ENCODE data around the gene CTRL. TPM values are rescaled to one million over a fixed set of nuclear protein-coding genes. Genes with fewer than 3 reads are reported as not detected.
"Not testable (repeated sequence)": the region's sequence is repeated elsewhere in the genome, so short reads cannot be mapped to it uniquely, and the experiment has no call there.

The CTRL gene
- polyA plus RNA-seq, 1 donor (not counting 4 experiments of a cell fraction or from before 2014, with no cell fraction given), result 0.10 TPM

GRCh38 chr16:67976205-67976604, 44.5 kb upstream of the CTRL start:
- Histone ChIP-seq H2AFZ (ENCODE audit: control insufficient read depth, low read length) (no peak overlapping the region), H3K27ac (ENCODE audit: control insufficient read depth, insufficient read depth, low read length) (no peak overlapping the region), H3K9me1 (ENCODE audit: control insufficient read depth, extremely low read depth, insufficient read depth, low read length) (no peaks in the 10 kb centered on the region), H3K27me3 (ENCODE audit: control insufficient read depth, extremely low read depth, insufficient read depth, low read length) (peaks cover 17% of the 10 kb centered on the region), H3K36me3 (ENCODE audit: control insufficient read depth in 2 of 2, extremely low read depth in 1 of 2, insufficient read depth in 2 of 2, low read length in 2 of 2) (no peaks in the 10 kb centered on the region), H3K4me2 (ENCODE audit: control insufficient read depth, extremely low read depth, insufficient read depth, low read depth, low read length) (no peak overlapping the region), H4K20me1 (ENCODE audit: control insufficient read depth, extremely low read depth, insufficient read depth, low read length) (peaks cover 2% of the 10 kb centered on the region), H3K79me2 (ENCODE audit: control insufficient read depth, insufficient read depth, low read length) (no peaks in the 10 kb centered on the region), H3K9me3 (ENCODE audit: control insufficient read depth, low read depth, low read length) (no peaks in the 10 kb centered on the region), H3K4me3 (ENCODE audit: control insufficient read depth in 2 of 3, extremely low read depth in 1 of 3, insufficient read depth in 2 of 3, low read depth in 1 of 3, low read length in 3 of 3) (no peak overlapping the region), H3K4me1 (ENCODE audit: control insufficient read depth, extremely low read depth, insufficient read depth, low read length) (no peaks in the 10 kb centered on the region), H3K9ac (ENCODE audit: control insufficient read depth, extremely low read depth, insufficient read depth, low read length) (no peak overlapping the region)
- FAIRE-seq (no peak), DNase-seq (ENCODE audit: low read depth, low spot score) (no peak)
- TF ChIP-seq EZH2 (IDR thresholded peaks at IDR 0.05; ENCODE audit: low read length) (no peak), CTCF (optimal IDR thresholded peaks at IDR 0.05 in 1 of 3, IDR thresholded peaks at IDR 0.05 in 1 of 3, conservative IDR thresholded peaks at IDR 0.05 in 1 of 3; ENCODE audit: extremely low read depth in 1 of 3, insufficient read depth in 2 of 3, low read length in 3 of 3) (no peak)
- dilution Hi-C loops (cut with MboI; ENCODE audit: extremely low pct_ligation_motif_present, low sequenced_read_pairs), result no loop called here

- H3K27me3 ChIP-seq (ENCODE audit: control insufficient read depth, extremely low read depth, insufficient read depth, low read length), result peaks cover 17% of the 10 kb centered on the region
- H3K4me3 ChIP-seq (ENCODE audit: control insufficient read depth in 2 of 3, extremely low read depth in 1 of 3, insufficient read depth in 2 of 3, low read depth in 1 of 3, low read length in 3 of 3), result no peak overlapping the region
- dilution Hi-C loops (cut with MboI; ENCODE audit: extremely low pct_ligation_motif_present, low sequenced_read_pairs), result no loop called here
- H3K4me2 ChIP-seq (ENCODE audit: control insufficient read depth, extremely low read depth, insufficient read depth, low read depth, low read length), result no peak overlapping the region
- H3K4me1 ChIP-seq (ENCODE audit: control insufficient read depth, extremely low read depth, insufficient read depth, low read length), result no peaks in the 10 kb centered on the region
- no peak overlapping the region for H3K9ac ChIP-seq (ENCODE audit: control insufficient read depth, extremely low read depth, insufficient read depth, low read length)
- no peaks in the 10 kb centered on the region for H3K9me3 ChIP-seq (ENCODE audit: control insufficient read depth, low read depth, low read length)
- no peak for TF ChIP-seq EZH2 (IDR thresholded peaks at IDR 0.05; ENCODE audit: low read length)
- TF ChIP-seq CTCF (optimal IDR thresholded peaks at IDR 0.05 in 1 of 3, IDR thresholded peaks at IDR 0.05 in 1 of 3, conservative IDR thresholded peaks at IDR 0.05 in 1 of 3; ENCODE audit: extremely low read depth in 1 of 3, insufficient read depth in 2 of 3, low read length in 3 of 3), result no peak
- H2AFZ ChIP-seq (ENCODE audit: control insufficient read depth, low read length), result no peak overlapping the region
- no peaks in the 10 kb centered on the region for H3K36me3 ChIP-seq (ENCODE audit: control insufficient read depth in 2 of 2, extremely low read depth in 1 of 2, insufficient read depth in 2 of 2, low read length in 2 of 2)
- no peak for DNase-seq (ENCODE audit: low read depth, low spot score)
- no peak for FAIRE-seq
- H3K79me2 ChIP-seq (ENCODE audit: control insufficient read depth, insufficient read depth, low read length), result no peaks in the 10 kb centered on the region
- H4K20me1 ChIP-seq (ENCODE audit: control insufficient read depth, extremely low read depth, insufficient read depth, low read length), result peaks cover 2% of the 10 kb centered on the region
- no peaks in the 10 kb centered on the region for H3K9me1 ChIP-seq (ENCODE audit: control insufficient read depth, extremely low read depth, insufficient read depth, low read length)
- H3K27ac ChIP-seq (ENCODE audit: control insufficient read depth, insufficient read depth, low read length), result no peak overlapping the region
Measured at GRCh38 chr16:67975321-67976105, 43.9 kb upstream of the CTRL start.

GRCh38 chr16:67972285-67972684, 40.6 kb upstream of the CTRL start:
- H3K79me2 ChIP-seq (ENCODE audit: control insufficient read depth, insufficient read depth, low read length); H3K27me3 ChIP-seq (ENCODE audit: control insufficient read depth, extremely low read depth, insufficient read depth, low read length); H4K20me1 ChIP-seq (ENCODE audit: control insufficient read depth, extremely low read depth, insufficient read depth, low read length); H3K9me1 ChIP-seq (ENCODE audit: control insufficient read depth, extremely low read depth, insufficient read depth, low read length); FAIRE-seq; H3K36me3 ChIP-seq (ENCODE audit: control insufficient read depth in 2 of 2, extremely low read depth in 1 of 2, insufficient read depth in 2 of 2, low read length in 2 of 2); H3K27ac ChIP-seq (ENCODE audit: control insufficient read depth, insufficient read depth, low read length); H3K4me3 ChIP-seq (ENCODE audit: control insufficient read depth in 2 of 3, extremely low read depth in 1 of 3, insufficient read depth in 2 of 3, low read depth in 1 of 3, low read length in 3 of 3); H3K4me1 ChIP-seq (ENCODE audit: control insufficient read depth, extremely low read depth, insufficient read depth, low read length); H2AFZ ChIP-seq (ENCODE audit: control insufficient read depth, low read length); H3K9me3 ChIP-seq (ENCODE audit: control insufficient read depth, low read depth, low read length); DNase-seq (ENCODE audit: low read depth, low spot score); dilution Hi-C loops (cut with MboI; ENCODE audit: extremely low pct_ligation_motif_present, low sequenced_read_pairs); H3K4me2 ChIP-seq (ENCODE audit: control insufficient read depth, extremely low read depth, insufficient read depth, low read depth, low read length); H3K9ac ChIP-seq (ENCODE audit: control insufficient read depth, extremely low read depth, insufficient read depth, low read length): not testable (repeated sequence)
